Raji (cell line): ENCODE data around the gene MYH9.

Source experiments
- POLR2A ChIP-seq: IDR thresholded peaks from 2 replicates; pipeline ENCODE4 v1.6.1; 2011; ENCODE audit warnings: low read depth, low read length, control low read depth; ENCODE audit not compliant: insufficient read depth

The MYH9 gene

GRCh38 chr22:36365020-36365411 is 22.8 kb downstream of the MYH9 start:
- TF ChIP-seq POLR2A, result no peak

GRCh38 chr22:36364255-36365019 is 23.3 kb downstream of the MYH9 start:
- TF ChIP-seq POLR2A, result no peak

GRCh38 chr22:36363349-36363981 is 24.3 kb downstream of the MYH9 start:
- no peak for TF ChIP-seq POLR2A

GRCh38 chr22:36362932-36363331 is 24.8 kb downstream of the MYH9 start:
- TF ChIP-seq POLR2A, result no peak

GRCh38 chr22:36362075-36362474 is 25.7 kb downstream of the MYH9 start:
- TF ChIP-seq POLR2A, result no peak

GRCh38 chr22:36360871-36361383 is 26.8 kb downstream of the MYH9 start:
- TF ChIP-seq POLR2A, result no peak

- TF ChIP-seq POLR2A, result no peak
These were observed 27.8 kb downstream of the MYH9 start for GRCh38 chr22:36360011-36360410.

GRCh38 chr22:36359470-36359996 is 28.2 kb downstream of the MYH9 start:
- TF ChIP-seq POLR2A, result no peak

GRCh38 chr22:36358533-36359469 is 29.0 kb downstream of the MYH9 start:
- TF ChIP-seq POLR2A, result no peak

GRCh38 chr22:36356708-36357624 is 30.8 kb downstream of the MYH9 start:
- TF ChIP-seq POLR2A, result no peak

GRCh38 chr22:36355894-36356293 is 31.9 kb downstream of the MYH9 start:
- TF ChIP-seq POLR2A, result no peak

- TF ChIP-seq POLR2A, result no peak
These were observed 32.4 kb downstream of the MYH9 start for GRCh38 chr22:36355362-36355761.

- no peak for TF ChIP-seq POLR2A
These were observed 34.8 kb downstream of the MYH9 start for GRCh38 chr22:36352803-36353507.
